GM21529 (cell line): ENCODE results near the gene SPON1.
A peak's percentile ranks its signal among the peaks of the same experiment; 100 is the strongest.

Source experiments
- ATAC-seq: cut with Tn5 transposase; IDR thresholded peaks from one replicate; pipeline ENCODE4 v1.9.1; 2021; ENCODE audit not compliant: unreplicated experiment

The SPON1 gene

GRCh38 chr11:13942971-13943381, 19.5 kb upstream of the SPON1 start:
- ATAC-seq, result no peak

DNA sequence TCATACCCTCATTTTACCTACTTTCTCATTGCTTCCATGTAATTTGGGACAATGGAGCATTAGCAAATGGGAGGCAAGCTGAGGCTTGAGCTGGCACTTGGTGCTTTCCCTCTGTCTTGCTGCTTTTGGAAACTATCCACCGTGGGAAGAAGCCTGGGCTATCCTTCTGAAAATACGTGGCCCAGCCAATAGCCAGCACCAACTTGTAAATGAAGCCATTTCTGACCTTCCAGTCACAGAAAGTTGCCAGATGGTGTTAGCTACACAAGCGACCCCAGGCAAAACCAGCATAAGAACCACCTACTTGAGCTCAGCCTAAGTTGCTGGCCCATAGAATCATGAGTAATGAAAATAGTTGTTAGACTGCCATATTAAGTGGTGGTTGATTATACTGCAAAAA, 18.5 kb upstream of the SPON1 start:
- no peak for ATAC-seq

GRCh38 chr11:13944911-13945425, 17.6 kb upstream of the SPON1 start:
- no peak for ATAC-seq

- ATAC-seq, result no peak
Observed at GRCh38 chr11:13947379-13947778, 15.1 kb upstream of the SPON1 start.

GRCh38 chr11:13949876-13950275, 12.6 kb upstream of the SPON1 start:
- no peak for ATAC-seq

DNA sequence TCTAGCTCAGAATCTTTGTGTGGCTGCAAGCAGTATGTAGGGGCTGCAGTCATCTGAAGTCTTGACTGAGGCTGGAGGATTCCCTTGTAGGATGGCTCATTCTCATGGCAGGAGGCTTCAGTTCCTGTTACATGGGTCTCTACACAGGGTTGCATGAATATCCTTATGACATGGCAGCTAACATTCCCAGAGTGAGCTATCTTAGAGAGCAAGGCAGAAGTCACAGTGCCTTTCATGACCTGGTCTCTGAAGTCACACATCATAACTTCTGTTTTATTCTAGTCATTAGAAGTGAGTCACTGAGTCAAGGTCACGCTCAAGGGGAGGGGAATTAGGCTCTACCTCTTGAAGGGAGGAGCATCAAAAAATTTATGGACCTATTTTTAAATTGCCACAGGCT, 10.3 kb upstream of the SPON1 start:
- no peak for ATAC-seq

DNA sequence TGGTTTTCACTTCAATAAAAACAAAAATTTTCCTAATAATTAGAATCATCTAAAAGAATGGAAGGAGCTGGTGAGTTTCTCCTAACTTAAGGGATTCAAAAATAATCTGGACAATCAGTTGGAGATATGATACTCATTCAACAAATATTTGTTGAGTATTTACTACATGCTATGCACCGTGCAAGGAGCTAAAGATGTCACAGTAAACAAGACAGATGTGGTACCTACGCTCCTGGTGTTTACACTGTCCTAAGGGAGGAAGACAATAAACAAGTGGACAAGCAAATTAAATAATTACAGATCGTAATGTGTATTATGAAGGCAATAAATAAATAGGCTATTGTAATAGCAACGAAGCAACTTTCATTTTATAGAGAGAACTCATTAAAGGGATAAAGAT, 9.9 kb upstream of the SPON1 start:
- ATAC-seq, result no peak

- ATAC-seq, result no peak
Observed at GRCh38 chr11:13954591-13954990, 7.9 kb upstream of the SPON1 start.

DNA sequence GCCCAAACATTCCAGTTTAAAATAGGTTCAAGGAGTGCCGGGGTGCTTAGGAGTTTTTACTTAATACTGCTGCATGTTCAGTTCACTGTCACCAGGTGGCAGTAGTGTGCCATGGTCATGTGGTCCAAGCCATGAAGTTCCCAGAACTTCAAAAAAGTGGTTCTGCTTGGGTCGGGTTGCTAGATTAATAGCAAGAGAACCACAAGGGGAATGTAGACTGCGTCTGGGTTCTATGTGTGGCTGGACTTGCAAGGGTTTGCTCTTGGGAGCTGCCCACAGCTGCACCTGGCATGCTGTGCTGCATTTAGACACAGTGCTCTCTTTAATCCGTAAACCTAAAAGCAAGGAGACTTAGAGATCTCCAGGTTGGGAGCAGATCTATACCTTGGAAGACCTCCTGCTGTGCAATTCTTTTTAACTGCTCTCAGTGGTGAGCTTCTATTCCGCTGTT, 6.5 kb upstream of the SPON1 start:
- peak; percentile 49 for ATAC-seq

- ATAC-seq, result no peak
Observed at GRCh38 chr11:13956988-13957387, 5.5 kb upstream of the SPON1 start.

- no peak for ATAC-seq
Observed at GRCh38 chr11:13958641-13959400, 3.7 kb upstream of the SPON1 start.

- no peak for ATAC-seq
Observed at GRCh38 chr11:13962198-13962561, 343 bp upstream of the SPON1 start.

GRCh38 chr11:13963169-13963948, 836 bp downstream of the SPON1 start:
- no peak for ATAC-seq

GRCh38 chr11:13963949-13964770, 1.6 kb downstream of the SPON1 start:
- ATAC-seq, result no peak

DNA sequence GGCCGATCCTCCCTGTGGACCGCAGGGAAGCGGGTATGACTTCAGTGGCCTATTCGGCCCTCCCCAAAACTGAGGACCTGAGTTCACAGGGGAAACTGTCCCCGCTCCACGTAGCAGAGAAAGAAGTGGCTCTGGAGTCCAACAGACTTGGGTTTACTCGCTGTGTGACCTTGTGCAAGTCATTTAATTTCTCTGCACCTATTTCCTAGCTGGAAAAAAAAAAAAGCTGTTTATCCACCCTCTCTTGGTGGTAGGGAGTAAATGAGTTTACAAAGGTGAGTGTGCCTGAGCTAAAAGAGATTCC, 2.2 kb downstream of the SPON1 start:
- ATAC-seq, result no peak

- ATAC-seq, result no peak
Observed at GRCh38 chr11:13965337-13965736, 2.8 kb downstream of the SPON1 start.

GRCh38 chr11:13966013-13966412, 3.5 kb downstream of the SPON1 start:
- ATAC-seq, result no peak

GRCh38 chr11:13966486-13966885, 4.0 kb downstream of the SPON1 start:
- ATAC-seq, result no peak

DNA sequence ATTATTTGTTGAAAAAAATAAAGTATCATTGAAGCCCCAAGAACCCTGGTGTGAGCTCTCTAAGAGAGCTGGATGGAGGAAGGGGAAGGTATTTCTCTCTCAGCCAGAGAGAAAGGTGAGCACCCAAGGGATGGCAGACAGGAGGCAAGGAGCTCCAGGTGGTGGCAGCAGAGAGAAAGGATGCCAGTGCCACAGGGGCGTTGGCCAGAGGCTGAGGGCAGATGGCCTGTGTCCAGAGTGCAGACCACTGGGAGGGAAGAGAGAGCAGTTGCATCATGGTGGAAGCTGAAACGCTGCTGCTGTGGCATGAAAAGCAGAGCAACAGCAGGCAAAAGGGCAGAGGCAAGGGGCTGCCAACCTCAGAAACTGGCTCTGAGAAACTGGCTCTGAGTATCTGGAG, 8.5 kb downstream of the SPON1 start:
- ATAC-seq, result no peak

- ATAC-seq, result no peak
Observed at GRCh38 chr11:13972043-13972910, 9.8 kb downstream of the SPON1 start.

- ATAC-seq, result no peak
Observed at GRCh38 chr11:13972944-13973343, 10.4 kb downstream of the SPON1 start.
